ENCODE results near the gene SPAG16.

DNA sequence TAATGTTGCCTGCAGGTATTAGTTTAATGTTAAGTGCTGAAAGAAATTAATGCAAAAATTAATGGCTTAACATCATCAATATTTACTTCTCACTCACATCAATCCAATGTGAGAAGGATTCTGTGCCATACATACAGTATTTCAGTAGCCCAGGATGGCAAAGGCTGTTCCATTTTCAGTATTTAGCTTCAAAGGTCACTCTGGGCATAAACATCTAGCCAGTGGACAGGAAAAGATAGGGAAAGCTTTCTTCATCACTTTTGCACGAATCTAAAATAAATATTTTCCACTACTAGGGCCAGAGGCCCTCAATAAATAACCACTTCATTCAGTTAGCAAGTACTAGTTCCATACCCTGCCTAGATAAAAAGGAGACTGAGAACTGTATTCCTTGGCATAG lies 890.3 kb downstream of the SPAG16 start:
- TF ChIP-seq, protein P1, sequence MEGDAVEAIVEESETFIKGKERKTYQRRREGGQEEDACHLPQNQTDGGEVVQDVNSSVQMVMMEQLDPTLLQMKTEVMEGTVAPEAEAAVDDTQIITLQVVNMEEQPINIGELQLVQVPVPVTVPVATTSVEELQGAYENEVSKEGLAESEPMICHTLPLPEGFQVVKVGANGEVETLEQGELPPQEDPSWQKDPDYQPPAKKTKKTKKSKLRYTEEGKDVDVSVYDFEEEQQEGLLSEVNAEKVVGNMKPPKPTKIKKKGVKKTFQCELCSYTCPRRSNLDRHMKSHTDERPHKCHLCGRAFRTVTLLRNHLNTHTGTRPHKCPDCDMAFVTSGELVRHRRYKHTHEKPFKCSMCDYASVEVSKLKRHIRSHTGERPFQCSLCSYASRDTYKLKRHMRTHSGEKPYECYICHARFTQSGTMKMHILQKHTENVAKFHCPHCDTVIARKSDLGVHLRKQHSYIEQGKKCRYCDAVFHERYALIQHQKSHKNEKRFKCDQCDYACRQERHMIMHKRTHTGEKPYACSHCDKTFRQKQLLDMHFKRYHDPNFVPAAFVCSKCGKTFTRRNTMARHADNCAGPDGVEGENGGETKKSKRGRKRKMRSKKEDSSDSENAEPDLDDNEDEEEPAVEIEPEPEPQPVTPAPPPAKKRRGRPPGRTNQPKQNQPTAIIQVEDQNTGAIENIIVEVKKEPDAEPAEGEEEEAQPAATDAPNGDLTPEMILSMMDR (IDR thresholded peaks at IDR 0.05; ENCODE audit: low read depth, low read length) = no peak
- no peak for TF ChIP-seq POLR2A (IDR thresholded peaks at IDR 0.05; ENCODE audit: extremely low read depth, insufficient read length)
- TF ChIP-seq, protein P2, sequence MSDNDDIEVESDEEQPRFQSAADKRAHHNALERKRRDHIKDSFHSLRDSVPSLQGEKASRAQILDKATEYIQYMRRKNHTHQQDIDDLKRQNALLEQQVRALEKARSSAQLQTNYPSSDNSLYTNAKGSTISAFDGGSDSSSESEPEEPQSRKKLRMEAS (IDR thresholded peaks at IDR 0.05; ENCODE audit: low read depth, low read length) = no peak

Data from NB4 (cell line).